SK-N-SH (cell line): Measurements from ENCODE around the gene OSGIN1. TPM values are rescaled to one million over a fixed set of nuclear protein-coding genes. Genes with fewer than 3 reads are reported as not detected.

Source experiments
- CTCF ChIA-PET: fragments of 300-600, 350-600 bp; formaldehyde crosslinking; extraction: SDS; loops from one replicate; lab custom pipeline; 2021; lab: Yijun Ruan, JAX
- POLR2A ChIA-PET: fragments of 350-600 bp; sonication (Branson Sonifier 250); formaldehyde crosslinking; extraction: SDS; loops from one replicate; lab custom pipeline; 2020; ENCODE audit warnings: antibody characterized with exemption, inconsistent platforms; lab: Yijun Ruan, JAX
- DNase-seq: peaks from one replicate; pipeline ENCODE4 v3.0.0; 2012
- H2AFZ ChIP-seq: fragments of 200-600 bp; sonication (generic); 2 replicates; pipeline ENCODE4 v1.8.1; 2016; ENCODE audit warnings: antibody characterized with exemption, mild to moderate bottlenecking, low read depth
- H3F3A ChIP-seq: fragments of 200-600 bp; sonication (generic); replicated peaks from 2 replicates; pipeline ENCODE3; 2016; ENCODE audit warnings: antibody characterized with exemption, mild to moderate bottlenecking; ENCODE audit not compliant: insufficient read depth
- H3K27ac ChIP-seq, 2 experiments: fragments of 200-500 bp in 1 of 2; fragments of 200-600 bp in 1 of 2; sonication (Bioruptor generic) in 1 of 2; sonication (generic), shearing (Covaris generic) in 1 of 2; 2 replicates each; pipeline versions ENCODE4 v1.5.1 to v1.6.1; 2014 to 2016; ENCODE audit warnings: low read depth in 2 of 2, inconsistent platforms in 1 of 2, low read length in 1 of 2, mild to moderate bottlenecking in 1 of 2, mixed read lengths in 1 of 2
- H3K27me3 ChIP-seq: fragments of 200-600 bp; sonication (generic), shearing (Covaris generic); 2 replicates; pipeline ENCODE4 v1.6.1; 2016; ENCODE audit warnings: mixed run types; ENCODE audit not compliant: insufficient read depth
- H3K36me3 ChIP-seq, 2 experiments: fragments of 200-500 bp in 1 of 2; fragments of 200-600 bp in 1 of 2; sonication (Bioruptor generic) in 1 of 2; sonication (generic) in 1 of 2; replicated peaks in 1 of 2; 2 replicates each; pipeline versions ENCODE3 to v1.5.1; 2014 to 2016; ENCODE audit warnings: low read length in 1 of 2, mild to moderate bottlenecking in 1 of 2; ENCODE audit not compliant: insufficient read depth in 2 of 2, control insufficient read depth in 1 of 2
- H3K4me1 ChIP-seq, 2 experiments: fragments of 200-500 bp in 1 of 2; fragments of 200-600 bp in 1 of 2; sonication (Bioruptor generic) in 1 of 2; sonication (generic), shearing (Covaris generic) in 1 of 2; 2 replicates each; pipeline versions ENCODE4 v1.5.1 to v1.6.1; 2014 to 2016; ENCODE audit warnings: low read depth in 1 of 2, low read length in 1 of 2, mixed run types in 1 of 2; ENCODE audit not compliant: insufficient read depth in 2 of 2, control insufficient read depth in 1 of 2
- H3K4me2 ChIP-seq: fragments of 200-600 bp; sonication (generic), shearing (Covaris generic); 2 replicates; pipeline ENCODE4 v1.6.1; 2017; ENCODE audit warnings: mixed run types
- H3K4me3 ChIP-seq, 2 experiments: fragments of 200-500 bp in 1 of 2; fragments of 200-600 bp in 1 of 2; sonication (Bioruptor generic) in 1 of 2; sonication (generic), shearing (Covaris generic) in 1 of 2; 2 replicates each; pipeline versions ENCODE4 v1.5.1 to v1.8.1; 2014 to 2016; ENCODE audit warnings: low read depth in 2 of 2, inconsistent platforms in 1 of 2, low read length in 1 of 2, mild to moderate bottlenecking in 1 of 2, mixed read lengths in 1 of 2, moderate library complexity in 1 of 2
- H3K79me2 ChIP-seq: fragments of 200-600 bp; sonication (generic); 2 replicates; pipeline ENCODE4 v1.8.1; 2017; ENCODE audit warnings: mild to moderate bottlenecking; ENCODE audit not compliant: insufficient read depth
- H3K9ac ChIP-seq: fragments of 200-600 bp; sonication (generic); 2 replicates; pipeline ENCODE4 v1.6.1; 2017; ENCODE audit warnings: mixed run types
- H3K9me2 ChIP-seq: fragments of 200-600 bp; sonication (generic); 2 replicates; pipeline ENCODE4 v1.6.1; 2017; ENCODE audit warnings: mixed run types
- H3K9me3 ChIP-seq: fragments of 200-600 bp; sonication (generic); 2 replicates; pipeline ENCODE4 v1.6.1; 2017; ENCODE audit warnings: mixed run types, mild to moderate bottlenecking, moderate library complexity
- H4K20me1 ChIP-seq: fragments of 200-600 bp; sonication (generic); 2 replicates; pipeline ENCODE4 v1.6.1; 2017; ENCODE audit warnings: mild to moderate bottlenecking, mixed run types; ENCODE audit not compliant: insufficient read depth
- FOSL2 ChIP-seq: IDR thresholded peaks from 2 replicates; pipeline ENCODE4 v1.4.0; 2012; ENCODE audit warnings: low read depth, mild to moderate bottlenecking, moderate library complexity, borderline replicate concordance
- FOXJ3 ChIP-seq: sonication (generic); formaldehyde crosslinking; IDR thresholded peaks from 2 replicates; pipeline ENCODE4 v1.5.1; 2020; ENCODE audit warnings: mild to moderate bottlenecking, missing genetic modification reagents
- GABPA ChIP-seq: IDR thresholded peaks from 2 replicates; pipeline ENCODE4 v1.4.0; 2012; ENCODE audit warnings: low read depth, mild to moderate bottlenecking
- GATA2 ChIP-seq: sonication (generic); formaldehyde crosslinking; IDR thresholded peaks from 2 replicates; pipeline ENCODE4 v1.5.0; 2020; ENCODE audit warnings: mild to moderate bottlenecking, missing genetic modification reagents
- JUND ChIP-seq: IDR thresholded peaks from 2 replicates; pipeline ENCODE4 v1.4.0; 2012
- MEF2A ChIP-seq: IDR thresholded peaks from 2 replicates; pipeline ENCODE4 v1.4.0; 2012; ENCODE audit warnings: low read depth, borderline replicate concordance
- MXI1 ChIP-seq: IDR thresholded peaks from 2 replicates; pipeline ENCODE4 v1.6.1; 2012; ENCODE audit warnings: mild to moderate bottlenecking, low read depth, low read length, improper control_type of control experiment
- NFIC ChIP-seq: IDR thresholded peaks from 2 replicates; pipeline ENCODE4 v1.4.0; 2012; ENCODE audit warnings: borderline replicate concordance
- PBX3 ChIP-seq: IDR thresholded peaks from 2 replicates; pipeline ENCODE4; 2012
- POLR2AphosphoS5 ChIP-seq: IDR thresholded peaks from 2 replicates; pipeline ENCODE4 v1.6.1; 2012; ENCODE audit warnings: low read depth, low read length
- RAD21 ChIP-seq: IDR thresholded peaks from 2 replicates; pipeline ENCODE4 v1.6.1; 2012; ENCODE audit warnings: mild to moderate bottlenecking, low read length
- REST ChIP-seq: IDR thresholded peaks from 2 replicates; pipeline ENCODE4 v1.6.1; 2012; ENCODE audit warnings: mild to moderate bottlenecking, low read depth, low read length, moderate library complexity
- RXRA ChIP-seq: IDR thresholded peaks from 2 replicates; pipeline ENCODE4 v1.4.0; 2012; ENCODE audit warnings: low read depth, mild to moderate bottlenecking, borderline replicate concordance
- SMC3 ChIP-seq: IDR thresholded peaks from 2 replicates; pipeline ENCODE4 v1.6.1; 2012; ENCODE audit warnings: low read depth, low read length, improper control_type of control experiment
- TAF1 ChIP-seq: IDR thresholded peaks from 2 replicates; pipeline ENCODE4 v1.6.1; 2012; ENCODE audit warnings: low read depth, mild to moderate bottlenecking, low read length, moderate library complexity, borderline replicate concordance
- TCF12 ChIP-seq: IDR thresholded peaks from 2 replicates; pipeline ENCODE4 v1.4.0; 2012
- USF1 ChIP-seq: IDR thresholded peaks from 2 replicates; pipeline ENCODE4 v1.4.0; 2012; ENCODE audit warnings: low read depth, borderline replicate concordance
- USF2 ChIP-seq: fragments of 150-350 bp; IDR thresholded peaks from 2 replicates; pipeline ENCODE4 v1.6.1; 2017; ENCODE audit warnings: antibody characterized with exemption, low read length, low read depth, borderline replicate concordance
- YY1 ChIP-seq: IDR thresholded peaks from 2 replicates; pipeline ENCODE4 v1.4.0; 2012; ENCODE audit warnings: low read depth, mild to moderate bottlenecking
- WGBS: methylation state at CpG from one replicate; pipeline ENCODE4 v1.1.6; 2017; ENCODE audit warnings: low lambda C conversion rate; 5-methylcytosine and 5-hydroxymethylcytosine counted together
- polyA plus RNA-seq, 3 experiments: library from polyadenylated mRNA; depleted of rRNA; stranded (reverse); fragments of >200 nt; gene quantifications; 2 replicates each; pipeline ENCODE4 v1.2.3, GENCODE V29; 2012

OSGIN1 gene
- polyA plus RNA-seq, 1 of the 3 experiments (the other 2 are of a cell fraction), result 4.8 TPM

- TF ChIP-seq REST (no peak), GATA2 (CRISPR knock-in tag) (no peak), FOXJ3 (CRISPR knock-in tag) (no peak), RAD21 (no peak), MXI1 (no peak), GABPA (no peak)
These were observed 17.2 kb upstream of the OSGIN1 start (continued) for GRCh38 chr16:83935858-83936255.

- H3K9me3 ChIP-seq, result no peaks in the 10 kb centered on the region
- POLR2A ChIA-PET, result no interaction called here
- H3K27ac ChIP-seq, result no peak overlapping the region
- H3K36me3 ChIP-seq, result no peaks in the 10 kb centered on the region
- no peak overlapping the region for H2AFZ ChIP-seq
- 90% methylated on average over 19 of the region's 19 CpGs for WGBS
- H3K4me3 ChIP-seq, result no peak overlapping the region
- DNase-seq, result no peak
- peaks cover 0 to 2% of the 10 kb centered on the region in 2 experiments; a peak in 1 of 4 replicates for H3K4me1 ChIP-seq
- no peaks in the 10 kb centered on the region for H3K79me2 ChIP-seq
- H3K9ac ChIP-seq, result no peak overlapping the region
- H4K20me1 ChIP-seq, result no peaks in the 10 kb centered on the region
- H3K4me2 ChIP-seq, result no peak overlapping the region
- no peaks in the 10 kb centered on the region for H3F3A ChIP-seq
- no peaks in the 10 kb centered on the region for H3K27me3 ChIP-seq
- H3K9me2 ChIP-seq, result no peaks in the 10 kb centered on the region
- TF ChIP-seq USF1 (no peak), POLR2AphosphoS5 (no peak), GATA2 (CRISPR knock-in tag) (no peak), SMC3 (no peak), USF2 (no peak), TAF1 (no peak), FOSL2 (no peak), YY1 (no peak), GABPA (no peak), TCF12 (no peak), RXRA (no peak), MEF2A (no peak), JUND (no peak), MXI1 (no peak), PBX3 (no peak), NFIC (no peak)
- CTCF ChIA-PET, result interaction anchor here (0.9 to 4.5 kb wide), 5 partner anchors 10 to 129 kb away, joined by 3 to 33 read pairs (median 4); no protein-coding TSS in a partner anchor
These were observed 16.4 kb upstream of the OSGIN1 start for GRCh38 chr16:83936581-83937165.
